BLaER1 treated with 17β-estradiol and CSF1 and Interleukin-3, amounts not matched to agents 10 nM and 100 nM (cell line): Measurements from ENCODE around the gene SPDYE3.

Experiments
- H3K27ac ChIP-seq, 11 experiments: shearing (Covaris generic); formaldehyde crosslinking; 2 replicates each; pipeline ENCODE4 v1.8.1; 2022
- H3K27me3 ChIP-seq, 11 experiments: shearing (Covaris generic); formaldehyde crosslinking; 2 replicates each; pipeline ENCODE4 v1.8.1; 2022
- H3K36me3 ChIP-seq, 11 experiments: shearing (Covaris generic); formaldehyde crosslinking; 2 replicates each; pipeline ENCODE4 v1.8.1; 2022
- H3K4me1 ChIP-seq, 10 experiments: shearing (Covaris generic); formaldehyde crosslinking; 2 replicates each; pipeline ENCODE4 v1.8.1; 2022
- H3K4me2 ChIP-seq, 11 experiments: shearing (Covaris generic); formaldehyde crosslinking; 2 replicates each; pipeline ENCODE4 v1.8.1; 2022
- H3K4me3 ChIP-seq, 10 experiments: shearing (Covaris generic); formaldehyde crosslinking; 2 replicates each; pipeline ENCODE4 v1.8.1; 2022
- H3K9ac ChIP-seq, 11 experiments: shearing (Covaris generic); formaldehyde crosslinking; 2 replicates each; pipeline ENCODE4 v1.8.1; 2022
- H3K9me3 ChIP-seq, 11 experiments: shearing (Covaris generic); formaldehyde crosslinking; replicated peaks in 1 of 11; 2 replicates each; pipeline ENCODE4 v1.8.1; 2022
- H4K20me1 ChIP-seq, 11 experiments: shearing (Covaris generic); formaldehyde crosslinking; 2 replicates each; pipeline ENCODE4 v1.8.1; 2022
- Cebpa-rat ChIP-seq, 11 experiments: shearing (Covaris generic); IDR thresholded peaks; 2 replicates each; pipeline ENCODE4 v1.8.1; 2022

The SPDYE3 gene

DNA sequence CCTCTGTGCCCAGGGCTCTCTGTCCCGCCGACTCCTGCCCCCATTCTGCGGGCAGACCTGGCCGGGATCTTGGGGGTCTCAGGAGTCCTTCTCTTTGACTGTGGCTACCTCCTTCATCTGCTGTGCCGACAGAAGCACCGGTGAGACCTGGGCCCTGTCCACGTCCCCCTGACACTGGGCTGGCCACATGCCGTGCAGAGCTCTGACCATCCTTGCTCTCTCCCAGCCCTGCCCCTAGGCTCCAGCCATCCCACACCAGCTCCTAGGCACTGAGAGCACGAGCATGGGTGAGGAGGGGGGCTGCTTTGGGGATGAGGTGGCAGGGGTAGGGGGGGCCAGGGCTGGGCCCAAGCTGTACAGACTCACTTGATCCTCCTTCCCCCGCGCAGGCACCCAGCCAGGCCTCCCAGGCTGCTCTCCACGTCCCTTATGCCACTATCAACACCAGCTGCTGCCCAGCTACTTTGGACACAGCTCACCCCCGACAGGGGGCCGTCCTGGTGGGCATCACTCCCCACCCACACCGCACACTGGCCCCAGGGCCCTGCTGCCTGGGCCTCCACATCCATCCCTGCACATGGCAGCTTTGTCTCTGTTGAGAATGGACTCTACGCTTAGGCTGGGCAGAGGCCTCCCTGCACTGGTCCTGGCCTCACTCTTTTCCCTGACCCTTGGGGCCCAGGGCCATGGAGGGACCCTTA is 45.6 kb downstream of the SPDYE3 start:
- Histone ChIP-seq H3K9ac (peak overlapping the region in 1 of 11 experiments; percentile 10; a peak in 1 of 22 replicates), H3K4me1 (peaks cover 0 to 32% (median 13%) of the 10 kb centered on the region in 10 experiments; a peak in 14 of 20 replicates), H3K4me2 (no peak overlapping the region), H3K27me3 (no peaks in the 10 kb centered on the region), H4K20me1 (peaks cover 0 to 43% (median 15%) of the 10 kb centered on the region in 11 experiments; a peak in 9 of 22 replicates), H3K9me3 (no peaks in the 10 kb centered on the region), H3K27ac (peak overlapping the region in 2 of 11 experiments; percentile 13 to 28; a peak in 2 of 22 replicates), H3K36me3 (peaks cover 84 to 100% (median 98%) of the 10 kb centered on the region in 11 experiments), H3K4me3 (no peak overlapping the region)
- no peak for TF ChIP-seq Cebpa-rat (IDR thresholded peaks at IDR 0.05)

- Histone ChIP-seq H3K4me3 (no peak overlapping the region), H3K36me3 (peaks cover 83 to 100% (median 98%) of the 10 kb centered on the region in 11 experiments), H3K9ac (peak overlapping the region in 1 of 11 experiments; percentile 10; a peak in 1 of 22 replicates), H3K27me3 (no peaks in the 10 kb centered on the region), H3K4me2 (no peak overlapping the region), H3K27ac (peak overlapping the region in 3 of 11 experiments; percentile 13 to 28 (median 14); a peak in 2 of 22 replicates), H4K20me1 (peaks cover 0 to 43% (median 15%) of the 10 kb centered on the region in 11 experiments; a peak in 9 of 22 replicates), H3K4me1 (peaks cover 0 to 38% (median 15%) of the 10 kb centered on the region in 10 experiments; a peak in 14 of 20 replicates), H3K9me3 (no peaks in the 10 kb centered on the region)
- no peak for TF ChIP-seq Cebpa-rat (IDR thresholded peaks at IDR 0.05)
Measured at GRCh38 chr7:100353685-100354330, 46.3 kb downstream of the SPDYE3 start.

GRCh38 chr7:100356416-100357068 is 49.0 kb downstream of the SPDYE3 start:
- peaks cover 0 to 36% (median 6%) of the 10 kb centered on the region in 11 experiments; a peak in 7 of 22 replicates for H4K20me1 ChIP-seq
- peaks cover 0 to 45% (median 13%) of the 10 kb centered on the region in 10 experiments; a peak in 13 of 20 replicates for H3K4me1 ChIP-seq
- H3K27me3 ChIP-seq = no peaks in the 10 kb centered on the region
- H3K9me3 ChIP-seq = no peaks in the 10 kb centered on the region
- no peak for TF ChIP-seq Cebpa-rat (IDR thresholded peaks at IDR 0.05)
- peak overlapping the region in 10 of 11 experiments; percentile 5 to 50 (median 34); a peak in 12 of 22 replicates for H3K9ac ChIP-seq
- H3K27ac ChIP-seq = peak overlapping the region in 8 of 11 experiments; percentile 5 to 56 (median 40); a peak in 11 of 22 replicates
- H3K36me3 ChIP-seq = peaks cover 83 to 100% (median 99%) of the 10 kb centered on the region in 11 experiments
- peak overlapping the region in 4 of 11 experiments; percentile 2 to 48 (median 22); a peak in 2 of 22 replicates for H3K4me2 ChIP-seq
- H3K4me3 ChIP-seq = no peak overlapping the region

DNA sequence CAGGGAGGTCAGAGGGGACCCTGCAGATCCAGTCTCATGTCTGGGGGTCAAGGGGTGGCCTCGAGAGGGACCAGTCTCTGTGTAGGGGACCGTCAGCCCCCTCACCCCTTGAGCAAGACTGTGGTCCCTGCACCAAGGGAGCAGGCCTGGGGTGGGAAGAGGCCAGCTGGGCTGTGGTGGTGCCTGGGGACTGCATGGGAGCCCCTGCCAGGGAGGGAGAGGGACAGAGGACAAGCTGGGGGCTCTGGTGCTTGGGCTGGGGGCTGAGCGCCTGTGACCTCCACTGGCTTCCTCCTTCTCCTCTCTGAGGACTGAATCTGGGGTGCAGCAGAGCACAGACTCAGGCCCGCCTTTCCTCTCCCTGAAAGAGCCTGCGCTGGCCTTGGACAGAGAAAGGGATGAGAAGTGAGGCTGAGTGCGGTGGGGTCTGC is 49.6 kb downstream of the SPDYE3 start:
- peaks cover 0 to 45% (median 11%) of the 10 kb centered on the region in 10 experiments; a peak in 10 of 20 replicates for H3K4me1 ChIP-seq
- no peaks in the 10 kb centered on the region for H3K9me3 ChIP-seq
- peaks cover 89 to 100% (median 99%) of the 10 kb centered on the region in 11 experiments for H3K36me3 ChIP-seq
- TF ChIP-seq Cebpa-rat (IDR thresholded peaks at IDR 0.05) = no peak
- H3K4me3 ChIP-seq = no peak overlapping the region
- peak overlapping the region in 2 of 11 experiments; percentile 19 to 27; a peak in 3 of 22 replicates for H3K4me2 ChIP-seq
- H3K27me3 ChIP-seq = no peaks in the 10 kb centered on the region
- H3K9ac ChIP-seq = peak overlapping the region in 10 of 11 experiments; percentile 5 to 50 (median 34); a peak in 9 of 22 replicates
- peaks cover 0 to 32% (median 6%) of the 10 kb centered on the region in 11 experiments; a peak in 7 of 22 replicates for H4K20me1 ChIP-seq
- peak overlapping the region in 9 of 11 experiments; percentile 2 to 56 (median 38); a peak in 13 of 22 replicates for H3K27ac ChIP-seq

DNA sequence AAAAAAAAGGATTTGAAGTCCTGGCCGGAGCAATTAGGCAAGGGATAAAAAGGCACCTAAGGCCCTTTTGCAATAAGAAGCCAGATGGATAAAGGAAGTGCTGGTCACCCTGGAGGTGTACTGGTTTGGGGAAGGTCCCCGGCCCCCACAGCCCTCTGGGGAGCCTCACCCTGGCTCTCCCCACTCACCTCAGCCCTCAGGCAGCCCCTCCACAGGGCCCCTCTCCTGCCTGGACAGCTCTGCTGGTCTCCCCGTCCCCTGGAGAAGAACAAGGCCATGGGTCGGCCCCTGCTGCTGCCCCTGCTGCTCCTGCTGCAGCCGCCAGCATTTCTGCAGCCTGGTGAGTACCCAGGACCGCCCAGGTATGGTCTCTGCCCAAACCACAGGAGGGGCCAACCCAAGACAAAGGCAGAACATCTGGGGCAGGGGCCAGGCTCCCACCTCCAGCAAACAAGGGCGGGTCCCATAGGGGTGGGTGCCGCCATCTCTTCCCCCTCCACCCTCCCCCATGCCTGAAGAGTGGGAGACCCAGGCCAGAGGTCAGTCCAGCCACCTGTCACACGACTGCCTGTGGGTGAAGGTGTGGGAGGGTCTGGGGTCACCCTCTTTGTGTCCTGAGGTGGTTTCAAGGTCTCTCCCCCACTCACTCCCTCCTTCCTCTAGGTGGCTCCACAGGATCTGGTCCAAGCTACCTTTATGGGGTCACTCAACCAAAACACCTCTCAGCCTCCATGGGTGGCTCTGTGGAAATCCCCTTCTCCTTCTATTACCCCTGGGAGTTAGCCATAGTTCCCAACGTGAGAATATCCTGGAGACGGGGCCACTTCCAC is 50.7 kb downstream of the SPDYE3 start, which contains the start of gene PILRB:
Gene PILRB, plus strand, starts transcription at position 91 of the 830 bp plus-strand sequence. Its CDS starts 186 bp downstream, at position 277.
- peak within 1 kb of the TSS in 9 of 11 experiments; percentile 2 to 56 (median 38); a peak in 14 of 22 replicates for H3K27ac ChIP-seq
- H4K20me1 ChIP-seq = peaks cover 0 to 31% (median 5%) of the 10 kb centered on the region in 11 experiments; a peak in 7 of 22 replicates
- peak within 1 kb of the TSS in 2 of 10 experiments; percentile 31 to 35; a peak in 1 of 20 replicates for H3K4me3 ChIP-seq
- no peak for TF ChIP-seq Cebpa-rat (IDR thresholded peaks at IDR 0.05)
- H3K27me3 ChIP-seq = no peaks in the 10 kb centered on the region
- no peaks in the 10 kb centered on the region for H3K9me3 ChIP-seq
- peak within 1 kb of the TSS in 10 of 11 experiments; percentile 5 to 57 (median 34); a peak in 11 of 22 replicates for H3K9ac ChIP-seq
- H3K4me1 ChIP-seq = peaks cover 0 to 45% (median 11%) of the 10 kb centered on the region in 10 experiments; a peak in 10 of 20 replicates
- peak within 1 kb of the TSS in 4 of 11 experiments; percentile 18 to 56 (median 29); a peak in 5 of 22 replicates for H3K4me2 ChIP-seq
- peaks cover 87 to 100% (median 100%) of the 10 kb centered on the region in 11 experiments for H3K36me3 ChIP-seq

DNA sequence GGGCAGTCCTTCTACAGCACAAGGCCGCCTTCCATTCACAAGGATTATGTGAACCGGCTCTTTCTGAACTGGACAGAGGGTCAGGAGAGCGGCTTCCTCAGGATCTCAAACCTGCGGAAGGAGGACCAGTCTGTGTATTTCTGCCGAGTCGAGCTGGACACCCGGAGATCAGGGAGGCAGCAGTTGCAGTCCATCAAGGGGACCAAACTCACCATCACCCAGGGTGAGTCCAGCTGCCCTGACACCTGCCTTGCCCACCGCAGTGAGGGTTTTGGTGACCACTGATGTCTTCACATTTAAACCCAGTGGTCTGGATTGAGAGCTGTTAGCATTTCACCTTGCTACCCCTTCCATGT is 51.3 kb downstream of the SPDYE3 start:
- Histone ChIP-seq H3K9me3 (no peaks in the 10 kb centered on the region), H3K27ac (peak overlapping the region in 3 of 11 experiments; percentile 9 to 26 (median 25); a peak in 4 of 22 replicates), H3K9ac (peak overlapping the region in 1 of 11 experiments; percentile 57; a peak in 1 of 22 replicates), H4K20me1 (peaks cover 0 to 26% (median 0%) of the 10 kb centered on the region in 11 experiments; a peak in 7 of 22 replicates), H3K4me1 (peaks cover 0 to 49% (median 14%) of the 10 kb centered on the region in 10 experiments; a peak in 11 of 20 replicates), H3K36me3 (peaks cover 81 to 100% (median 100%) of the 10 kb centered on the region in 11 experiments), H3K27me3 (no peaks in the 10 kb centered on the region), H3K4me2 (peak overlapping the region in 4 of 11 experiments; percentile 11 to 56 (median 26); a peak in 3 of 22 replicates), H3K4me3 (peak overlapping the region in 2 of 10 experiments; percentile 31 to 35; a peak in 1 of 20 replicates)
- no peak for TF ChIP-seq Cebpa-rat (IDR thresholded peaks at IDR 0.05)

GRCh38 chr7:100360135-100360854 is 52.8 kb downstream of the SPDYE3 start:
- no peak overlapping the region for H3K4me2 ChIP-seq
- peaks cover 0 to 22% (median 0%) of the 10 kb centered on the region in 11 experiments; a peak in 7 of 22 replicates for H4K20me1 ChIP-seq
- H3K27me3 ChIP-seq = no peaks in the 10 kb centered on the region
- TF ChIP-seq Cebpa-rat (IDR thresholded peaks at IDR 0.05) = no peak
- H3K9ac ChIP-seq = peak overlapping the region in 2 of 11 experiments; percentile 26 to 28; a peak in 2 of 22 replicates
- peaks cover 11 to 59% (median 28%) of the 10 kb centered on the region in 10 experiments for H3K4me1 ChIP-seq
- no peak overlapping the region for H3K4me3 ChIP-seq
- H3K27ac ChIP-seq = peak overlapping the region in 4 of 11 experiments; percentile 9 to 31 (median 18); a peak in 3 of 22 replicates
- peaks cover 66 to 100% (median 97%) of the 10 kb centered on the region in 11 experiments for H3K36me3 ChIP-seq
- H3K9me3 ChIP-seq = no peaks in the 10 kb centered on the region
